GM12878 (cell line): ENCODE results near the gene ANO8. TPM values are rescaled to one million over a fixed set of nuclear protein-coding genes. Genes with fewer than 3 reads are reported as not detected.
A peak's percentile ranks its signal among the peaks of the same experiment; 100 is the strongest.

Experiments used
- ATAC-seq: fragments of 200-7000 bp; cut with Tn5 transposase; 3 replicates; pipeline ENCODE4 v1.9.1; 2020; ENCODE audit warnings: mild to moderate bottlenecking, moderate library complexity
- BruUV-seq: library from RNA; stranded (reverse); fragments of 400-500 nt; replicated peaks from 2 replicates; lab custom pipeline; 2021; lab: Mats Ljungman, UMichigan
- CTCF ChIA-PET: fragments of 300-600 bp; sonication (Branson Sonifier 250); formaldehyde crosslinking; extraction: SDS; loops from one replicate; lab custom pipeline; 2021; ENCODE audit warnings: inconsistent platforms; lab: Yijun Ruan, JAX
- POLR2A ChIA-PET: fragments of 350-600 bp; formaldehyde crosslinking; extraction: SDS; loops from one replicate; lab custom pipeline; 2021; ENCODE audit warnings: inconsistent platforms; lab: Charles Lee
- RAD21 ChIA-PET: fragments of 300-600 bp; sonication (Branson Sonifier 250); formaldehyde crosslinking; loops from one replicate; lab custom pipeline; 2023; ENCODE audit warnings: antibody characterized with exemption; ENCODE audit not compliant: unreplicated experiment; lab: Charles Lee
- SMC1A ChIA-PET: fragments of 300-600 bp; sonication (Branson Sonifier 250); formaldehyde crosslinking; loops from one replicate; lab custom pipeline; 2023; ENCODE audit not compliant: unreplicated experiment, uncharacterized antibody; lab: Charles Lee
- DNase-seq: peaks from one replicate; pipeline ENCODE4 v3.0.0-alpha.2; 2011; ENCODE audit warnings: low read depth, low spot score
- FAIRE-seq: peaks from 3 replicates; lab custom pipeline; 2011; peaks lifted over from hg19 to GRCh38; lab: Jason Lieb, UNC
- H2AFZ ChIP-seq: 2 replicates; pipeline ENCODE4 v1.6.0; 2011; ENCODE audit warnings: low read depth, low read length, control low read depth; ENCODE audit not compliant: control insufficient read depth
- H3K27ac ChIP-seq: 2 replicates; pipeline ENCODE4 v1.5.1; 2011; ENCODE audit warnings: control low read depth; ENCODE audit not compliant: control insufficient read depth, insufficient read depth
- H3K27me3 ChIP-seq, 2 experiments: replicated peaks in 1 of 2; 2 replicates each; pipeline versions ENCODE4 v1.6.0 to v1.6.1; 2011; ENCODE audit warnings: low read length in 1 of 2; ENCODE audit not compliant: control insufficient read depth in 2 of 2, insufficient read depth in 2 of 2
- H3K36me3 ChIP-seq, 2 experiments: 2 replicates each; pipeline ENCODE4 v1.5.1; 2011; ENCODE audit warnings: low read length in 1 of 2; ENCODE audit not compliant: control insufficient read depth in 2 of 2, insufficient read depth in 2 of 2
- H3K4me1 ChIP-seq: 2 replicates; pipeline ENCODE4 v1.6.1; 2011; ENCODE audit warnings: mild to moderate bottlenecking, low read length, moderate library complexity, mixed read lengths; ENCODE audit not compliant: control insufficient read depth, insufficient read depth
- H3K4me2 ChIP-seq: 2 replicates; pipeline ENCODE4 v1.6.0; 2011; ENCODE audit warnings: control low read depth; ENCODE audit not compliant: control insufficient read depth, insufficient read depth
- H3K4me3 ChIP-seq: fragments of 200-600 bp; sonication (generic); 2 replicates; pipeline ENCODE4 v1.5.1; 2016
- H3K79me2 ChIP-seq: 2 replicates; pipeline ENCODE4 v1.6.0; 2011; ENCODE audit warnings: low read length; ENCODE audit not compliant: control insufficient read depth, insufficient read depth
- H3K9ac ChIP-seq: 2 replicates; pipeline ENCODE4 v1.8.0; 2011; ENCODE audit warnings: low read length, control low read depth, mixed read lengths; ENCODE audit not compliant: control insufficient read depth, insufficient read depth
- H3K9me3 ChIP-seq: replicated peaks from 3 replicates; pipeline ENCODE4 v1.5.1; 2011; ENCODE audit warnings: mild to moderate bottlenecking, low read length; ENCODE audit not compliant: control insufficient read depth, insufficient read depth
- H4K20me1 ChIP-seq: 2 replicates; pipeline ENCODE4 v1.6.0; 2011; ENCODE audit not compliant: control insufficient read depth, insufficient read depth
- CREB1 ChIP-seq: IDR thresholded peaks from 2 replicates; pipeline ENCODE4 v1.6.1; 2012; ENCODE audit warnings: low read depth, mild to moderate bottlenecking, inconsistent platforms
- CREM ChIP-seq: IDR thresholded peaks from 2 replicates; pipeline ENCODE4 v1.6.1; 2014; ENCODE audit warnings: antibody characterized with exemption, low read depth
- CTCF ChIP-seq, 3 experiments: IDR thresholded peaks in 2 of 3; conservative IDR thresholded peaks in 1 of 3; 2 replicates each; pipeline ENCODE4 v1.5.1; 2011; ENCODE audit warnings: low read depth in 3 of 3, low read length in 3 of 3, mild to moderate bottlenecking in 3 of 3, control low read depth in 2 of 3, moderate library complexity in 2 of 3, inconsistent platforms in 1 of 3, mixed read lengths in 1 of 3; ENCODE audit not compliant: control insufficient read depth in 2 of 3, insufficient read depth in 1 of 3; ENCODE audit errors: extremely low read depth in 1 of 3
- FOS ChIP-seq: IDR thresholded peaks from 3 replicates; pipeline ENCODE4 v1.6.1; 2011; ENCODE audit warnings: borderline replicate concordance; ENCODE audit not compliant: insufficient read length; ENCODE audit errors: extremely low read depth
- KAT2A ChIP-seq: conservative IDR thresholded peaks from 2 replicates; pipeline ENCODE4 v1.6.1; 2011; ENCODE audit warnings: low read depth, low read length; ENCODE audit not compliant: control insufficient read depth
- MYB ChIP-seq: fragments of 150-350 bp; IDR thresholded peaks from 2 replicates; pipeline ENCODE4 v1.6.1; 2014; ENCODE audit warnings: mild to moderate bottlenecking, low read depth, low read length, borderline replicate concordance
- RFX5 ChIP-seq: IDR thresholded peaks from 2 replicates; pipeline ENCODE4 v1.6.1; 2011; ENCODE audit warnings: low read depth, low read length, improper control_type of control experiment
- TARDBP ChIP-seq: IDR thresholded peaks from 2 replicates; pipeline ENCODE4 v1.6.1; 2016; ENCODE audit warnings: borderline replicate concordance
- TCF3 ChIP-seq: IDR thresholded peaks from 2 replicates; pipeline ENCODE4 v1.6.1; 2012; ENCODE audit warnings: low read depth, mild to moderate bottlenecking, low read length, borderline replicate concordance; ENCODE audit not compliant: insufficient read depth
- USF1 ChIP-seq: IDR thresholded peaks from 2 replicates; pipeline ENCODE4 v1.6.1; 2011; ENCODE audit warnings: borderline replicate concordance, low read depth, mild to moderate bottlenecking, moderate library complexity, mixed read lengths, low read length; ENCODE audit not compliant: insufficient read depth; ENCODE audit errors: extremely low read length
- ZNF217 ChIP-seq: fragments of 450-650 bp; IDR thresholded peaks from 2 replicates; pipeline ENCODE4 v1.6.1; 2017; ENCODE audit warnings: antibody characterized with exemption, mild to moderate bottlenecking
- ZNF24 ChIP-seq: fragments of 450-650 bp; IDR thresholded peaks from 2 replicates; pipeline ENCODE4 v1.6.1; 2017; ENCODE audit warnings: antibody characterized with exemption, mild to moderate bottlenecking
- WGBS: methylation state at CpG from one replicate; pipeline ENCODE4 v1.1.6; 2016; ENCODE audit warnings: low lambda C conversion rate; ENCODE audit not compliant: insufficient replicate concordance, insufficient coverage; ENCODE audit errors: missing lambda C conversion rate; 5-methylcytosine and 5-hydroxymethylcytosine counted together
- in situ Hi-C: fragments of 300-500 bp; cut with MboI; formaldehyde crosslinking; loops from 9 replicates; pipeline ENCODE4 v1.14.3; 2018; ENCODE audit warnings: mixed read lengths
- intact Hi-C: fragments of 100-400 bp; cut with micrococcal nuclease; formaldehyde crosslinking; loops from one replicate; pipeline ENCODE4 v1.14.2; 2022; ENCODE audit not compliant: unreplicated experiment
- polyA plus RNA-seq, 11 experiments: library from polyadenylated mRNA; depleted of rRNA in 4 of 11; unstranded in 6 of 11; stranded (reverse) in 5 of 11; fragments of >200 nt; fragmentation: Nextera tagmentation in 4 of 11; fragmentation: Illumina TruSeq in 1 of 11; extraction: Ambion mirVana in 4 of 11; extraction: Trizol in 1 of 11; gene quantifications; 1 replicate in 1 of 11; 2 replicates in 10 of 11; pipeline versions ENCODE4 v1.2.1 to v1.2.3, GENCODE V29; 2011 to 2016; ENCODE audit warnings: inconsistent platforms in 2 of 11, missing spikeins in 2 of 11, low read depth in 1 of 11
- total RNA-seq, 4 experiments: library from RNA; depleted of rRNA in 3 of 4; stranded (reverse); fragments of >200 nt in 3 of 4; fragmentation: Illumina TruSeq in 1 of 4; extraction: Trizol in 1 of 4; gene quantifications; 2 replicates each; pipeline versions ENCODE4 v1.2.1 to v1.2.3, GENCODE V29; 2013 to 2021
- TF ChIP-seq, protein P1 (sequence below): IDR thresholded peaks from 2 replicates; pipeline ENCODE4 v1.6.1; 2011; ENCODE audit warnings: borderline replicate concordance, low read depth, mild to moderate bottlenecking, moderate library complexity, low read length; ENCODE audit not compliant: insufficient read depth, poor library complexity, severe bottlenecking
- TF ChIP-seq, protein P2 (sequence below): IDR thresholded peaks from 2 replicates; pipeline ENCODE4 v1.6.1; 2011; ENCODE audit warnings: mild to moderate bottlenecking, low read depth, low read length, moderate library complexity; ENCODE audit not compliant: insufficient replicate concordance

Gene ANO8
- total and polyA plus RNA-seq, 10 of the 15 experiments (the other 5 are each of a cell fraction or from before 2014, with no cell fraction given): 0.04 to 6.7 (median 1.1) TPM

GRCh38 chr19:17351815-17352435 is 17.3 kb upstream of the ANO8 start:
- no peak overlapping the region for H3K27ac ChIP-seq
- DNase-seq: no peak
- intact Hi-C loops: no loop called here
- RAD21 ChIA-PET: no interaction called here
- POLR2A ChIA-PET: no interaction called here
- no peaks in the 10 kb centered on the region for H3K9me3 ChIP-seq
- H3K4me3 ChIP-seq: no peak overlapping the region
- CTCF ChIA-PET: no interaction called here
- no peaks in the 10 kb centered on the region for H3K36me3 ChIP-seq
- peaks cover 12% of the 10 kb centered on the region for H3K4me1 ChIP-seq
- WGBS: 79% methylated on average over 45 of the region's 45 CpGs
- BruUV-seq: no TSS peak
- no peaks in the 10 kb centered on the region for H4K20me1 ChIP-seq
- H3K9ac ChIP-seq: no peak overlapping the region
- no peak for ATAC-seq
- no peak overlapping the region for H2AFZ ChIP-seq
- in situ Hi-C loops: no loop called here
- SMC1A ChIA-PET: no interaction called here
- no peak overlapping the region for H3K4me2 ChIP-seq
- TF ChIP-seq CTCF (IDR thresholded peaks at IDR 0.05 in 2 of 3, conservative IDR thresholded peaks at IDR 0.05 in 1 of 3; ENCODE audit: control insufficient read depth in 2 of 3, extremely low read depth in 1 of 3, insufficient read depth in 1 of 3, low read depth in 3 of 3, low read length in 3 of 3) (no peak), RFX5 (no peak), TCF3 (peak; percentile 79; the same call in 1 of the 2 replicates), TARDBP (no peak), USF1 (peak; percentile 47), ZNF24 (no peak), CREM (peak; percentile 91), MYB (no peak), ZNF217 (no peak), KAT2A (no peak), CREB1 (peak; percentile 91), FOS (no peak)
- TF ChIP-seq, protein P1, sequence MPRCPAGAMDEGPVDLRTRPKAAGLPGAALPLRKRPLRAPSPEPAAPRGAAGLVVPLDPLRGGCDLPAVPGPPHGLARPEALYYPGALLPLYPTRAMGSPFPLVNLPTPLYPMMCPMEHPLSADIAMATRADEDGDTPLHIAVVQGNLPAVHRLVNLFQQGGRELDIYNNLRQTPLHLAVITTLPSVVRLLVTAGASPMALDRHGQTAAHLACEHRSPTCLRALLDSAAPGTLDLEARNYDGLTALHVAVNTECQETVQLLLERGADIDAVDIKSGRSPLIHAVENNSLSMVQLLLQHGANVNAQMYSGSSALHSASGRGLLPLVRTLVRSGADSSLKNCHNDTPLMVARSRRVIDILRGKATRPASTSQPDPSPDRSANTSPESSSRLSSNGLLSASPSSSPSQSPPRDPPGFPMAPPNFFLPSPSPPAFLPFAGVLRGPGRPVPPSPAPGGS: peak; percentile 91
- TF ChIP-seq, protein P2, sequence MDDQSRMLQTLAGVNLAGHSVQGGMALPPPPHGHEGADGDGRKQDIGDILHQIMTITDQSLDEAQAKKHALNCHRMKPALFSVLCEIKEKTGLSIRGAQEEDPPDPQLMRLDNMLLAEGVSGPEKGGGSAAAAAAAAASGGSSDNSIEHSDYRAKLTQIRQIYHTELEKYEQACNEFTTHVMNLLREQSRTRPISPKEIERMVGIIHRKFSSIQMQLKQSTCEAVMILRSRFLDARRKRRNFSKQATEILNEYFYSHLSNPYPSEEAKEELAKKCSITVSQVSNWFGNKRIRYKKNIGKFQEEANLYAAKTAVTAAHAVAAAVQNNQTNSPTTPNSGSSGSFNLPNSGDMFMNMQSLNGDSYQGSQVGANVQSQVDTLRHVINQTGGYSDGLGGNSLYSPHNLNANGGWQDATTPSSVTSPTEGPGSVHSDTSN: peak; percentile 7
- TF ChIP-seq, all 136 proteins: peak for 6
- Histone ChIP-seq H3K27me3 (no peaks in the 10 kb centered on the region), H3K79me2 (no peaks in the 10 kb centered on the region)
- FAIRE-seq: no peak
